Fibroblast of villous mesenchyme (primary cell): Measurements from ENCODE around the gene CEP164. TPM values are rescaled to one million over a fixed set of nuclear protein-coding genes. Genes with fewer than 3 reads are reported as not detected.

Experiments
- DNase-seq: peaks from one replicate; pipeline ENCODE4 v3.0.0-alpha.2; 2010; ENCODE audit warnings: low read depth
- H3K4me3 ChIP-seq: 2 replicates; pipeline ENCODE4 v1.5.1; 2011; ENCODE audit warnings: low read depth, mild to moderate bottlenecking, low read length
- total RNA-seq: library from RNA; depleted of rRNA; stranded (reverse); fragments of >200 nt; gene quantifications from 2 replicates; pipeline ENCODE4 v1.2.3, GENCODE V29; 2012
- TF ChIP-seq, protein P1 (sequence below): IDR thresholded peaks from 2 replicates; pipeline ENCODE4 v1.5.1; 2012; ENCODE audit warnings: low read depth, mild to moderate bottlenecking, low read length; ENCODE audit not compliant: insufficient read depth

The CEP164 gene
- total RNA-seq, 1 donor, result 33.7 TPM

DNA sequence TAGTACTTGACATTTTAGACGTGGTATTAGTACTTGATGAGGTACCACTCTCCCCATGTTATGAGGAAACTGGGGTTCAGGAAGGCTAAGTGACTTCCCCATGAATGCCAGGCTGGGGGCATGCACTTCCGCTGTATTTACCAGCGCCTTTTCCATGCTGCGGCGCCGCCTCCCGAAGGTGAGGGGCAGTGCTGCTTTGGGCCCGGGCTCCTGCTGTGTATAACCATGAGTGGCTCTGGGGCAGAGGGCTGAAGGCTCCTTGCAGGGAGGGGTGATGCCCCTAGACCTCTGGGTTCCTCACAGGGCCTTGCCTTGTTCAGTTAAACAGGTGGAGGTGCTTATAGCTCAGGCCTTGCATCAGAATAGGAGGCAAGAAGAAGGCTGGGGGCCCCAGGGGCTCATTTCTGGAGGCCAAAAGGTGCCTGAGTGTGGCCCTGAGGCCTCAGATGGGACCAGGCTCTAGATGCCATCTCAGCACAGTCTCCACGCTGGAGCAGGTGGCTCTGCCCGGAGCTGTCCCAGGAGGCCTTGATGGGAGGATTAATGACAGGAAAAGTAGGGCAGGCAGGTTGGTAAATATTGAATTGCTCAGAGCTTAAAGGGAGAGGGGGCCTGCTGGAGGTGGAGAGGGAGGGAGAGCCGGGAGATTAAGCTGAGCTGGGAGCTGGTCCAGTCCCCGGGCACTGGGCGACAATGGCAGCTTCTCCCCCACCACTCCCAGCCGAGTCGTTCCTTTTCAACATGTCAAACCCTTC is 129.6 kb downstream of the CEP164 start:
- no peak overlapping the region for H3K4me3 ChIP-seq
- TF ChIP-seq, protein P1, sequence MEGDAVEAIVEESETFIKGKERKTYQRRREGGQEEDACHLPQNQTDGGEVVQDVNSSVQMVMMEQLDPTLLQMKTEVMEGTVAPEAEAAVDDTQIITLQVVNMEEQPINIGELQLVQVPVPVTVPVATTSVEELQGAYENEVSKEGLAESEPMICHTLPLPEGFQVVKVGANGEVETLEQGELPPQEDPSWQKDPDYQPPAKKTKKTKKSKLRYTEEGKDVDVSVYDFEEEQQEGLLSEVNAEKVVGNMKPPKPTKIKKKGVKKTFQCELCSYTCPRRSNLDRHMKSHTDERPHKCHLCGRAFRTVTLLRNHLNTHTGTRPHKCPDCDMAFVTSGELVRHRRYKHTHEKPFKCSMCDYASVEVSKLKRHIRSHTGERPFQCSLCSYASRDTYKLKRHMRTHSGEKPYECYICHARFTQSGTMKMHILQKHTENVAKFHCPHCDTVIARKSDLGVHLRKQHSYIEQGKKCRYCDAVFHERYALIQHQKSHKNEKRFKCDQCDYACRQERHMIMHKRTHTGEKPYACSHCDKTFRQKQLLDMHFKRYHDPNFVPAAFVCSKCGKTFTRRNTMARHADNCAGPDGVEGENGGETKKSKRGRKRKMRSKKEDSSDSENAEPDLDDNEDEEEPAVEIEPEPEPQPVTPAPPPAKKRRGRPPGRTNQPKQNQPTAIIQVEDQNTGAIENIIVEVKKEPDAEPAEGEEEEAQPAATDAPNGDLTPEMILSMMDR, result no peak
- no peak for DNase-seq

- no peak for DNase-seq
- TF ChIP-seq, protein P1, result no peak
- H3K4me3 ChIP-seq, result no peak overlapping the region
These were observed 130.2 kb downstream of the CEP164 start for GRCh38 chr11:117457835-117458234.

GRCh38 chr11:117458275-117459122 is 130.8 kb downstream of the CEP164 start:
- TF ChIP-seq, protein P1, result no peak

DNA sequence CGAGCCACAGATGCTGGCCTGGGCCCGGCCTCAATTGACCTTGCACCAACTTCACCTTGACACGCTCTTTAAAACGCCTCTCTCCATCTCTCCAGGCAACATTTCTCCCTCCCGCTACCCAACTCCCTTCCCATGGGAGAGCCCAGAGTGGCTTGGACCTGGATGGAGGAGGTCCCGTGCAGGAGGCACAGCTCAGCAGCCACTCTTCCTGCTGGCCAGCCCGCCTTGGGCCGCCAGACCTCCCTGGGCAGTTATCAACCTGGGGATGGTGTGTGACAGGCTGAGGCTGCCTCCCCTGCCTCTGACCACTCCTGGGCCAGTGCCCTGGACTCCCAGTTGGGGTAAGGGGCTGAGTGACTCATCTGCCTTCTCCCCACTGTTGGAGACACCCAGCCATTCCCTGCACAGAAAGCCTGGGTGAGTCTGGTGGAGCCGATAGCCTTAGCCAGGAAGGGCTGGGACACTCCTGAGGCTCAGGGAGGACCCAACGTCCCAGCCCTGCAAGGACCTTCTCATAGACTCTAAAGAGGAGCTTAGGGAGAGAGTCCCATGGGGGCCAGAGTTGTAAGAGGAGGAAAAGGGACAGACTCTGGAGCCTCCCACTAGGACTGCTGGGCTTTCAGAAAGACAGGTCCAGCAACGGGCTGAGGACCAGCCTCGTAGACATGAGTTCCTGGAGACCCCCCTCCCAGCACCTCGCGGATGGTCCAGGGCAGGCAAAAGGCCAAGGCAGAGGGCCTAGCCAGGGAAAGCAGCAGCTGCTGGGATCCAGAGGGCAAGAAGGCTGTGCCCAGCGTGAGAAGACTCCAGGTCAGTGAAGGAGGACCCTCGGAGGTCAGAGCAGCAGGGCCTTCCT is 131.7 kb downstream of the CEP164 start:
- TF ChIP-seq, protein P1, result no peak
- DNase-seq, result no peak
- H3K4me3 ChIP-seq, result no peak overlapping the region

More at GRCh38 chr11:117458275-117459122, 130.8 kb downstream of the CEP164 start:
- no peak overlapping the region for H3K4me3 ChIP-seq
- DNase-seq, result no peak

DNA sequence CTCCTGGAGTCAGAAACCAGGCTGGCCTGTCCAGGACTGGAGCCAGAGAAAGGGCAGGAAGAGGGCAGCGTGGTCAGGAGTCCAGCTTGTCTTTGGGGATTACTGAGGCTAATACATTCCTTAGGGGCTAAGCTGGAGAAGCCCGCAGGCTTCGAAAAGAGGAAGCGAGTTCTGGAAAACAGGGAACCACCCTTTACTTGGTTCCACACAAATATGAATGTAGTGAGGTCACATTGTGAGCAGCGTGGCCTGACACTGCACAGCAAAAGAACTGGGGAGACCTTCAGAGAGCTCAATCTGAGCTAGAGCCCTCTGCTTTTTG is 132.3 kb downstream of the CEP164 start:
- no peak overlapping the region for H3K4me3 ChIP-seq
- TF ChIP-seq, protein P1, result no peak
- DNase-seq, result peak; percentile 3

DNA sequence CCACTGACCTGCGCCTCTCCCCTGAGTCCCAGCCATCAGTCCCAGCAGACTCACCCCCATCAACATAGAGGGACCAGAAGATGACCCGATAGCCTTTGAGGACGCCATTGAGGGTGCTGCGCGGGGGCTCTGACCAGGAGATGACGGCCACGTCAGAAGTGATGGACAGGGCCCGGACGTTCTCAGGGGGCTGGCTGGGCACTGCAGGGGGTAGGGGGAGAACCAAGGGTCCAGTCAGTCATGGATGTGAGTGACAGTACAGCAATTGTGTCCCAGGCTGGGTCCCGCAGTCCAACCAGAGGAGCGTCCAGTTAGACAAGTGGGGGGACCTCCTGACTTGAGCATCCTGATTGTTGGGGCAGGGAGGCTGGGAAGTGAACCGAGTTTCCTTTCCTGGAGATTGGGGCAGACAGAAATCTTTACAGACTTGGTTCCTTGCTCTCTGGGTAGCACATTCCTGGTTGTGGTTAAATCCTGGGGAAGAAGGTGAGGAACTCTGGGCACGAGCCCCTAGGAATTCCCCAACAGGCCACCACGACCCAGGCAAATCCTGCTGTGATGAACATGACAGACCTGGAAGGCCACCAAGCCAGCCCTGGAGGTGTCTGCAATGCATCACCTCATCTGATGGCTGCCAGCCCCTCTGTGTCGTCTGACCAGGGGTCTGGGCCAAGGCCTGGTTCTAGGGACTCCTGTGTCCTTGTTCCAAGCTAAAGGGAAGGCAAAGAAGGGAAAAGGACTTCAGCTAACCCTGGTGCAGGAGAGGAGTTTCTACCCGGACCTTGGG is 133.9 kb downstream of the CEP164 start:
- TF ChIP-seq, protein P1, result no peak
- DNase-seq, result no peak
- no peak overlapping the region for H3K4me3 ChIP-seq
